OCI-LY7 (cell line): ENCODE results near the gene VAMP2. TPM values are rescaled to one million over a fixed set of nuclear protein-coding genes. Genes with fewer than 3 reads are reported as not detected.
A peak's percentile ranks its signal among the peaks of the same experiment; 100 is the strongest.

Experiments
- BruUV-seq: library from RNA; stranded (reverse); fragments of 400-500 nt; replicated peaks from 2 replicates; lab custom pipeline; 2021; lab: Mats Ljungman, UMichigan
- CTCF ChIA-PET: fragments of 300-600 bp; sonication (Branson Sonifier 250); formaldehyde crosslinking; loops from one replicate; lab custom pipeline; 2022; ENCODE audit warnings: antibody characterized with exemption; ENCODE audit not compliant: unreplicated experiment; lab: Charles Lee
- POLR2A ChIA-PET: fragments of 300-600 bp; sonication (Branson Sonifier 250); formaldehyde crosslinking; loops from one replicate; lab custom pipeline; 2022; ENCODE audit warnings: antibody characterized with exemption; lab: Charles Lee
- DNase-seq: peaks from one replicate; pipeline ENCODE4 v3.0.0-alpha.2; 2015; ENCODE audit warnings: low spot score
- H2AFZ ChIP-seq: fragments of 200-600 bp; sonication (generic), shearing (Covaris generic); 2 replicates; pipeline ENCODE4 v1.6.1; 2014; ENCODE audit warnings: mild to moderate bottlenecking, antibody characterized with exemption, low read length, moderate library complexity
- H3K27ac ChIP-seq: fragments of 200-600 bp; sonication (generic); 2 replicates; pipeline ENCODE4 v1.5.1; 2014; ENCODE audit warnings: mixed run types, low read depth, mild to moderate bottlenecking, moderate library complexity, low read length, inconsistent platforms; ENCODE audit not compliant: poor library complexity, severe bottlenecking
- H3K36me3 ChIP-seq: fragments of 200-600 bp; sonication (generic); 2 replicates; pipeline ENCODE4 v1.6.1; 2014; ENCODE audit warnings: mild to moderate bottlenecking, antibody characterized with exemption, low read length, moderate library complexity, mixed read lengths; ENCODE audit not compliant: insufficient read depth
- H3K4me1 ChIP-seq: fragments of 200-600 bp; sonication (generic); 2 replicates; pipeline ENCODE4 v1.5.1; 2014; ENCODE audit warnings: mild to moderate bottlenecking, low read length; ENCODE audit not compliant: insufficient read depth, poor library complexity, severe bottlenecking
- H3K4me2 ChIP-seq: fragments of 200-600 bp; sonication (generic); 2 replicates; pipeline ENCODE4 v1.6.1; 2014; ENCODE audit warnings: mild to moderate bottlenecking, low read length
- H3K4me3 ChIP-seq: fragments of 200-600 bp; sonication (generic); 2 replicates; pipeline ENCODE4 v1.5.1; 2014; ENCODE audit warnings: mild to moderate bottlenecking, low read depth, low read length; ENCODE audit not compliant: poor library complexity, severe bottlenecking
- H3K79me2 ChIP-seq: fragments of 200-600 bp; sonication (generic); 2 replicates; pipeline ENCODE4 v1.6.1; 2016; ENCODE audit warnings: low read depth, mild to moderate bottlenecking, low read length, moderate library complexity, mixed read lengths; ENCODE audit not compliant: insufficient read depth
- H3K9me2 ChIP-seq: fragments of 200-600 bp; sonication (generic); 2 replicates; pipeline ENCODE4 v1.6.1; 2016; ENCODE audit warnings: mild to moderate bottlenecking, low read length, mixed read lengths; ENCODE audit not compliant: insufficient read depth
- H3K9me3 ChIP-seq: fragments of 200-600 bp; sonication (generic); 2 replicates; pipeline ENCODE4 v1.6.1; 2014; ENCODE audit warnings: mild to moderate bottlenecking, mixed run types, low read length, mixed read lengths
- H4K20me1 ChIP-seq: fragments of 200-600 bp; sonication (generic); 2 replicates; pipeline ENCODE4 v1.6.1; 2014; ENCODE audit warnings: mild to moderate bottlenecking, antibody characterized with exemption, low read length, moderate library complexity, mixed read lengths; ENCODE audit not compliant: insufficient read depth
- CTCF ChIP-seq: fragments of 200-600 bp; sonication (generic); conservative IDR thresholded peaks from 2 replicates; pipeline ENCODE4 v1.5.1; 2014; ENCODE audit warnings: mild to moderate bottlenecking, antibody characterized with exemption, low read length, moderate library complexity, mixed read lengths
- EZH2phosphoT487 ChIP-seq: fragments of 200-600 bp; sonication (generic); IDR thresholded peaks from 2 replicates; pipeline ENCODE4 v1.6.1; 2018; ENCODE audit warnings: low read depth, borderline replicate concordance, mild to moderate bottlenecking, mixed run types, antibody characterized with exemption, low read length, moderate library complexity, mixed read lengths
- intact Hi-C: fragments of 100-400 bp; cut with micrococcal nuclease; formaldehyde crosslinking; loops from one replicate; pipeline ENCODE4 v1.10.0; 2022; ENCODE audit not compliant: unreplicated experiment
- total RNA-seq, 2 experiments: library from RNA; depleted of rRNA in 1 of 2; stranded (reverse); fragments of >200 nt in 1 of 2; shearing (Covaris generic) in 1 of 2; gene quantifications; 2 replicates each; pipeline ENCODE4 v1.2.3, GENCODE V29; 2014 to 2022

The VAMP2 gene
- total RNA-seq, 2 experiments from 2014 or later: 21.2 to 40.9 TPM

- H3K4me1 ChIP-seq: peaks cover 56% of the 10 kb centered on the region
- no peak overlapping the region for H3K27ac ChIP-seq
- ChIA-PET POLR2A (no interaction called here), CTCF (no interaction called here)
- H3K79me2 ChIP-seq: no peaks in the 10 kb centered on the region
- H3K9me2 ChIP-seq: no peaks in the 10 kb centered on the region
- peak; percentile 37 for DNase-seq
- intact Hi-C loops: loop anchor here (5.0 kb wide), 2 partner anchors 164 to 286 kb away; partner anchors contain the start of gene RANGRF
- 0 out of 2 replicates have a peak, but pooled peaks cover 3% of the 10 kb centered on the region for H4K20me1 ChIP-seq
- peak overlapping the region; percentile 98 for H3K4me2 ChIP-seq
- no peaks in the 10 kb centered on the region for H3K36me3 ChIP-seq
- H3K4me3 ChIP-seq: peak overlapping the region; percentile 79
- H2AFZ ChIP-seq: no peak overlapping the region
- TF ChIP-seq CTCF (no peak), EZH2phosphoT487 (no peak)
- H3K9me3 ChIP-seq: no peaks in the 10 kb centered on the region
- BruUV-seq: no TSS peak
These were observed 39.6 kb downstream of the VAMP2 start for GRCh38 chr17:8122924-8123694.

- Histone ChIP-seq H4K20me1 (0 out of 2 replicates have a peak, but pooled peaks cover 3% of the 10 kb centered on the region), H3K4me3 (peak overlapping the region; percentile 79), H3K4me2 (peak overlapping the region; percentile 98), H3K36me3 (no peaks in the 10 kb centered on the region), H3K27ac (no peak overlapping the region), H3K9me3 (no peaks in the 10 kb centered on the region), H2AFZ (0 out of 2 replicates have a peak overlapping the region, but pooled peaks have one; percentile 24), H3K4me1 (peaks cover 62% of the 10 kb centered on the region), H3K9me2 (no peaks in the 10 kb centered on the region), H3K79me2 (no peaks in the 10 kb centered on the region)
- DNase-seq: no peak
- ChIA-PET CTCF (interaction anchor here (0.6 kb wide), 1 partner anchor 34 kb away, joined by 3 read pairs; no protein-coding TSS in a partner anchor), POLR2A (interaction anchor here (1.2 kb wide), 1 partner anchor 51 kb away, joined by 3 read pairs; no protein-coding TSS in a partner anchor)
- intact Hi-C loops: loop anchor here (5.0 kb wide), 2 partner anchors 165 to 285 kb away; partner anchors contain the start of gene RANGRF
- no TSS peak for BruUV-seq
- no peak for TF ChIP-seq CTCF
- no peak for TF ChIP-seq EZH2phosphoT487
These were observed 40.3 kb downstream of the VAMP2 start for GRCh38 chr17:8122422-8122923.
